NT2/D1 (cell line): ENCODE data around the gene ZP2.

Experiments
- DNase-seq: peaks from one replicate; pipeline ENCODE4 v3.0.0-alpha.2; 2011; ENCODE audit warnings: low read depth, low spot score
- H3K27me3 ChIP-seq: 2 replicates; pipeline ENCODE4 v1.6.0; 2011; ENCODE audit warnings: mild to moderate bottlenecking; ENCODE audit not compliant: insufficient read length, insufficient read depth
- H3K36me3 ChIP-seq: 2 replicates; pipeline ENCODE4 v1.6.1; 2011; ENCODE audit warnings: mild to moderate bottlenecking, low read length, mixed read lengths; ENCODE audit not compliant: insufficient read depth, insufficient read length
- H3K4me1 ChIP-seq: 2 replicates; pipeline ENCODE4 v1.5.1; 2011; ENCODE audit not compliant: insufficient read depth, insufficient read length
- H3K4me3 ChIP-seq: 2 replicates; pipeline ENCODE4 v1.5.1; 2011; ENCODE audit warnings: low read depth; ENCODE audit not compliant: insufficient read length
- H3K9ac ChIP-seq: 2 replicates; pipeline ENCODE4 v1.6.0; 2011; ENCODE audit warnings: low read depth; ENCODE audit not compliant: insufficient read length
- H3K9me3 ChIP-seq: 2 replicates; pipeline ENCODE4 v1.5.1; 2011; ENCODE audit warnings: mild to moderate bottlenecking, low read length; ENCODE audit not compliant: insufficient read depth
- SUZ12 ChIP-seq: IDR thresholded peaks from 2 replicates; pipeline ENCODE4 v1.6.1; 2011; ENCODE audit not compliant: insufficient read length, insufficient read depth; ENCODE audit errors: extremely low read depth
- YY1 ChIP-seq: IDR thresholded peaks from 2 replicates; pipeline ENCODE4 v1.6.1; 2011; ENCODE audit not compliant: insufficient read length, insufficient read depth
- ZNF274 ChIP-seq: IDR thresholded peaks from 2 replicates; pipeline ENCODE4 v1.6.1; 2011; ENCODE audit warnings: mild to moderate bottlenecking, low read depth, low read length

The ZP2 gene

DNA sequence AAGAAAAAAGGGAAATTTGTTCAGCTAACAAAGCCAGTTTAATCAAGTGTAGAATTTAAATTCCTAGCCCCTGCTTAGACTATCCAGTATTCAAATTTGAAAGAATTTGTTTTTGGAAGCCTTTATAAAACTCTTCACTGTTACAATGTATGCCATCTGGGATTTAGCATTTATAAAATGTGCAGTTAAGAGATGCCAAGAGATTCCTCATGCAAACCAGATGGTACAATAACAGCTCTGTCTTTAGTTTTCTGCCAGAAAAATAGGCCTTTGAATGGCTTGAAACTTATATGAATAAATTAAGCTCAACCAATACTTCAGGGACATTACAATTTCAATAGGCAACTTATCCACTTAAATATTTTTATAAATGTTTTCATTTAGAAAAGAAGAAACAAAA lies 15.4 kb upstream of the ZP2 start:
- peaks cover 3% of the 10 kb centered on the region for H3K4me1 ChIP-seq
- no peaks in the 10 kb centered on the region for H3K36me3 ChIP-seq
- no peak overlapping the region for H3K9ac ChIP-seq
- no peaks in the 10 kb centered on the region for H3K9me3 ChIP-seq
- H3K4me3 ChIP-seq: no peak overlapping the region
- H3K27me3 ChIP-seq: peaks cover 3% of the 10 kb centered on the region
- no peak for DNase-seq
- TF ChIP-seq YY1: no peak
- no peak for TF ChIP-seq ZNF274
- no peak for TF ChIP-seq SUZ12

DNA sequence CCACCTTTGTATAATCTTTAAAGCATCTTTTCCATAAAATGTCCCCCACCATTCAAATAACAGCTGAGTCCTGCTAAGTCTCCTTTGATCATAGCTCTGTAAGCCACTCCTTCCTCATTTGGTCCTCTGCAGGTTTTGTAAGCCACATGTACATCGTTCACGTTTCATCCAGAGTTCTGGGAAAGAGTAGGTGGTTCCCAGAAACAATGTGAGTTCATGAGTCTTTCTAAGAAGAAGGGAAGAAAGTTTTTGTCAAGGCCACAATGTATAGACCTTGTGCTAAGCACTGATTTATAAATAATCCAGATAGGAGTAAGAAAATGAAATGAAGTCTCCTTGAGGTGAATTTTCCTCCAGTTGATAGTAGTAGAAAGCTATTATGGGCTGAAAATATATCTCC lies 13.4 kb upstream of the ZP2 start:
- DNase-seq: no peak
- peaks cover 3% of the 10 kb centered on the region for H3K27me3 ChIP-seq
- TF ChIP-seq SUZ12 (no peak), YY1 (no peak), ZNF274 (no peak)
- no peaks in the 10 kb centered on the region for H3K36me3 ChIP-seq
- no peak overlapping the region for H3K9ac ChIP-seq
- peaks cover 3% of the 10 kb centered on the region for H3K4me1 ChIP-seq
- H3K4me3 ChIP-seq: no peak overlapping the region
- peaks cover 9% of the 10 kb centered on the region; the same call in 1 of the 2 replicates for H3K9me3 ChIP-seq

GRCh38 chr16:21223787-21224186 lies 12.4 kb upstream of the ZP2 start:
- no peak for DNase-seq
- Histone ChIP-seq H3K4me1 (peaks cover 3% of the 10 kb centered on the region), H3K27me3 (peaks cover 3% of the 10 kb centered on the region), H3K9me3 (peaks cover 9% of the 10 kb centered on the region; the same call in 1 of the 2 replicates), H3K4me3 (no peak overlapping the region), H3K9ac (no peak overlapping the region), H3K36me3 (no peaks in the 10 kb centered on the region)
- TF ChIP-seq SUZ12 (no peak), YY1 (no peak), ZNF274 (no peak)

- no peak overlapping the region for H3K4me3 ChIP-seq
- H3K36me3 ChIP-seq: no peaks in the 10 kb centered on the region
- H3K9me3 ChIP-seq: peaks cover 9% of the 10 kb centered on the region; the same call in 1 of the 2 replicates
- DNase-seq: no peak
- H3K27me3 ChIP-seq: peaks cover 3% of the 10 kb centered on the region
- no peak overlapping the region for H3K9ac ChIP-seq
- no peak for TF ChIP-seq YY1
- TF ChIP-seq ZNF274: no peak
- TF ChIP-seq SUZ12: no peak
- peaks cover 3% of the 10 kb centered on the region for H3K4me1 ChIP-seq
Measured at GRCh38 chr16:21222495-21223337, 11.3 kb upstream of the ZP2 start.

DNA sequence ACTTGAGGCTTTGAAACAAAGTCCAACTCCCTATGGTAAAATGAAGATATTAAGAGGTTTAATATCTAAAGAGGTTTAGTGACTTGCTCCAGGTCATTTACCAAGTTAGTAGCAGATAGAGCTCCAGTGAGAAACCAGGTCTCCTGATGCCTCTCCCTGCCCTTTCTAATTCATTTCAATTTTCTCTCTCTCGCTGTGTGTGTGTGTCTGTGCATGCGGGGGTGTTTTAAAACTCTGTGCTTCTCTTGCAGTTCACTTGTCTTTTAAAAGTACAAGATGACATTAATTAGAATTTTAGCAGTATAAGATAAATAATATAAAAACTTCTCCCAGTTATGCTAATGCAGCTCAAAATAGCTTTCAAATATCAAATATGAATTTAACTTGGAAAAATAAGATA lies 8.2 kb upstream of the ZP2 start:
- TF ChIP-seq YY1 (no peak), SUZ12 (no peak), ZNF274 (no peak)
- Histone ChIP-seq H3K36me3 (no peaks in the 10 kb centered on the region), H3K9me3 (peaks cover 9% of the 10 kb centered on the region; the same call in 1 of the 2 replicates), H3K4me1 (peaks cover 3% of the 10 kb centered on the region), H3K27me3 (no peaks in the 10 kb centered on the region), H3K9ac (no peak overlapping the region), H3K4me3 (no peak overlapping the region)
- no peak for DNase-seq

DNA sequence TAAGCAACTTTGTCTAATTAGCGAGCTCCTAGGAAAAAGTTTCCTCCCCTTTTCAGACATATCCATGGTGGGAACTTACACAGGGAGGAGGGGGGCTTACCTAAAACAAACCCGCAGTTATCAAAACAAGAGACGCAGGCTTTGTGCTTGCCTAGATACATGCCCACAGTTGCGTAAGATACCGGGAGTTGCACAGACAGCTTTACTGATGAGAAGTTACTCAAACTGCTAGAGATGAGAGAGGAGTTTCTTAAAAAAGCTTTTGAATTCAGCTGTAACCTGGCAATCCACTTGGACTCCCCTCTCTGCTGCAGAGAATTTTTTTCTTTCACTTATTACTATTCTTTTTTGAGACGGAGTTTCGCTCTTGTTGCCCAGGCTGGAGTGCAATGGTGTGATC lies 6.8 kb upstream of the ZP2 start:
- Histone ChIP-seq H3K27me3 (no peaks in the 10 kb centered on the region), H3K9me3 (peaks cover 9% of the 10 kb centered on the region; the same call in 1 of the 2 replicates), H3K9ac (no peak overlapping the region), H3K36me3 (no peaks in the 10 kb centered on the region), H3K4me3 (no peak overlapping the region), H3K4me1 (peaks cover 3% of the 10 kb centered on the region)
- TF ChIP-seq ZNF274 (no peak), SUZ12 (no peak), YY1 (no peak)
- no peak for DNase-seq

DNA sequence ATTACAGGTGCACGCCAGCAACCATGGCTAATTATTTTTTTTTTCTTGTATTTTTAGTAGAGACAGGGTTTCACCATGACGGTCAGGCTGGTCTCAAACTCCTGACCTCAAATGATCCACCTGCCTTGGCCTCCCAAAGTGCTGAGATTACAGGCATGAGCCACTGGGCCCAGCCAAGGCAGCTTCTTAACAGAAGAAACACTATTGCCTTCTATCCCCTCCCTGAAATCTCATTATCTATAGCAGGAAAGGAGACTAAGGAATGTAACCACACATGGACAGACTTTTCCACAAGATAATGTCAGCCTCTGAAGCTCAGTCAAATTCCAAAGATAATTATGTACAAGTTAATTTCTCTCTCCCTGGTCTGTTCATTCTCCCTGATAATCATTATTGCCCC lies 5.7 kb upstream of the ZP2 start:
- TF ChIP-seq SUZ12 (no peak), ZNF274 (no peak), YY1 (no peak)

GRCh38 chr16:21214086-21214485 lies 2.7 kb upstream of the ZP2 start:
- Histone ChIP-seq H3K36me3 (no peaks in the 10 kb centered on the region), H3K4me3 (no peak overlapping the region), H3K27me3 (no peaks in the 10 kb centered on the region), H3K4me1 (no peaks in the 10 kb centered on the region), H3K9ac (no peak overlapping the region), H3K9me3 (no peaks in the 10 kb centered on the region)
- no peak for DNase-seq
- TF ChIP-seq ZNF274 (no peak), YY1 (no peak), SUZ12 (no peak)

More for the DNA sequence above, 5.7 kb upstream of the ZP2 start:
- no peaks in the 10 kb centered on the region for H3K4me1 ChIP-seq
- H3K9me3 ChIP-seq: peaks cover 9% of the 10 kb centered on the region; the same call in 1 of the 2 replicates
- no peak for DNase-seq
- no peak overlapping the region for H3K9ac ChIP-seq
- H3K27me3 ChIP-seq: no peaks in the 10 kb centered on the region
- no peak overlapping the region for H3K4me3 ChIP-seq
- H3K36me3 ChIP-seq: no peaks in the 10 kb centered on the region
